Body of pancreas (tissue), 4 donors: ENCODE data around the gene EHMT1.

Source experiments
- CTCF ChIP-seq, 7 experiments: fragments of 450-650 bp in 4 of 7; fragments of 200-600 bp in 3 of 7; sonication (generic) in 3 of 7; IDR thresholded peaks; one replicate each; pipeline ENCODE4 v1.5.1; 2016 to 2019; ENCODE audit warnings: antibody characterized with exemption in 7 of 7
- POLR2A ChIP-seq, 3 donors: fragments of 450-650 bp; IDR thresholded peaks; one replicate each; pipeline ENCODE4 v1.6.1; 2016; ENCODE audit warnings: antibody characterized with exemption in 3 of 3, mild to moderate bottlenecking in 2 of 3

- TF ChIP-seq CTCF (IDR thresholded peaks at IDR 0.05) (no peak), POLR2A (IDR thresholded peaks at IDR 0.05) (no peak)
These were observed 47.1 kb downstream of the EHMT1 start for GRCh38 chr9:137665697-137666512.
